Erythroblast (primary cell): ENCODE data around the gene COL4A2.

Experiments used
- DNase-seq, 2 experiments: peaks; one replicate each; lab custom pipeline; 2025; lab: John Stamatoyannopoulos, UW
- GATA1 ChIP-seq: IDR thresholded peaks from 2 replicates; pipeline ENCODE4 v1.6.1; 2011; ENCODE audit warnings: low read depth, mild to moderate bottlenecking, control low read depth, low read length, moderate library complexity
- POLR2A ChIP-seq: IDR thresholded peaks from 2 replicates; pipeline ENCODE4 v1.6.1; 2011; ENCODE audit warnings: mild to moderate bottlenecking, low read length

Gene COL4A2

GRCh38 chr13:110555601-110556223 is 248.6 kb downstream of the COL4A2 start:
- no peak for TF ChIP-seq GATA1
- no peak for TF ChIP-seq POLR2A
- DNase-seq = no peak

- DNase-seq = no peak
- TF ChIP-seq GATA1 (no peak), POLR2A (no peak)
Observed at GRCh38 chr13:110556224-110556606, 249.1 kb downstream of the COL4A2 start.

- no peak for TF ChIP-seq POLR2A
- no peak for TF ChIP-seq GATA1
Observed at GRCh38 chr13:110557082-110557481, 250.0 kb downstream of the COL4A2 start.

GRCh38 chr13:110557610-110558305 is 250.7 kb downstream of the COL4A2 start:
- no peak for DNase-seq
- TF ChIP-seq POLR2A (no peak), GATA1 (no peak)

More at GRCh38 chr13:110557082-110557481, 250.0 kb downstream of the COL4A2 start:
- DNase-seq = no peak

- TF ChIP-seq POLR2A (no peak), GATA1 (no peak)
- no peak for DNase-seq
Observed at GRCh38 chr13:110559429-110559943, 252.4 kb downstream of the COL4A2 start.

- DNase-seq = no peak
- TF ChIP-seq GATA1 = no peak
- no peak for TF ChIP-seq POLR2A
Observed at GRCh38 chr13:110559986-110560385, 252.9 kb downstream of the COL4A2 start.

- TF ChIP-seq POLR2A = no peak
- no peak for TF ChIP-seq GATA1
- DNase-seq = peak; percentile 21 to 28
Observed at GRCh38 chr13:110560601-110561343, 253.7 kb downstream of the COL4A2 start.

GRCh38 chr13:110561344-110562035 is 254.4 kb downstream of the COL4A2 start, which contains the start of gene RAB20:
Gene RAB20 (minus strand): TSS chr13:110561722. CDS start chr13:110561519, 203 bp downstream.
- peak; percentile 47 to 61 for DNase-seq
- no peak for TF ChIP-seq GATA1
- TF ChIP-seq POLR2A = no peak

GRCh38 chr13:110562036-110562597 is 255.0 kb downstream of the COL4A2 start:
- DNase-seq = no peak
- TF ChIP-seq GATA1 = no peak
